Amniotic stem cell (primary cell): ENCODE measurements around the gene CDK5RAP2.
"Not testable (repeated sequence)": the region's sequence is repeated elsewhere in the genome, so short reads cannot be mapped to it uniquely, and the experiment has no call there.

Source experiments
- DNase-seq: peaks from one replicate; lab custom pipeline; 2025; lab: John Stamatoyannopoulos, UW

The CDK5RAP2 gene

GRCh38 chr9:120580051-120580896, at the start of gene CDK5RAP2:
CDK5RAP2 (minus strand) TSS chr9:120580167; CDS start chr9:120579978, 189 bp downstream.
- peak; percentile 95 for DNase-seq

GRCh38 chr9:120628925-120629497, 49.0 kb upstream of the CDK5RAP2 start:
- DNase-seq: not testable (repeated sequence)

GRCh38 chr9:120628207-120628924, 48.4 kb upstream of the CDK5RAP2 start:
- no peak for DNase-seq

- DNase-seq: no peak
These were observed 47.1 kb upstream of the CDK5RAP2 start for GRCh38 chr9:120627073-120627472.

GRCh38 chr9:120626512-120626911, 46.5 kb upstream of the CDK5RAP2 start:
- no peak for DNase-seq

GRCh38 chr9:120625222-120625621, 45.3 kb upstream of the CDK5RAP2 start:
- DNase-seq: no peak

GRCh38 chr9:120622790-120623189, 42.8 kb upstream of the CDK5RAP2 start:
- no peak for DNase-seq

GRCh38 chr9:120621941-120622340, 42.0 kb upstream of the CDK5RAP2 start:
- no peak for DNase-seq

GRCh38 chr9:120619751-120620655, 40.0 kb upstream of the CDK5RAP2 start:
- DNase-seq: peak; percentile 21

GRCh38 chr9:120616966-120617935, 37.3 kb upstream of the CDK5RAP2 start:
- no peak for DNase-seq

GRCh38 chr9:120612218-120612617, 32.3 kb upstream of the CDK5RAP2 start:
- no peak for DNase-seq

GRCh38 chr9:120611690-120612068, 31.7 kb upstream of the CDK5RAP2 start:
- DNase-seq: no peak

GRCh38 chr9:120610975-120611689, 31.2 kb upstream of the CDK5RAP2 start:
- DNase-seq: no peak

- no peak for DNase-seq
These were observed 29.7 kb upstream of the CDK5RAP2 start for GRCh38 chr9:120609636-120610035.

GRCh38 chr9:120608421-120608820, 28.5 kb upstream of the CDK5RAP2 start:
- no peak for DNase-seq

- no peak for DNase-seq
These were observed 23.6 kb upstream of the CDK5RAP2 start for GRCh38 chr9:120603591-120603990.

- DNase-seq: no peak
These were observed 23.0 kb upstream of the CDK5RAP2 start for GRCh38 chr9:120603010-120603409.

- DNase-seq: no peak
These were observed 13.9 kb upstream of the CDK5RAP2 start for GRCh38 chr9:120593955-120594277.

GRCh38 chr9:120593250-120593954, 13.4 kb upstream of the CDK5RAP2 start:
- DNase-seq: no peak
